ENCODE data around the gene GIMAP7.
A peak's percentile ranks its signal among the peaks of the same experiment; 100 is the strongest.
"Not testable (repeated sequence)": the region's sequence is repeated elsewhere in the genome, so short reads cannot be mapped to it uniquely, and the experiment has no call there.

The GIMAP7 gene

DNA sequence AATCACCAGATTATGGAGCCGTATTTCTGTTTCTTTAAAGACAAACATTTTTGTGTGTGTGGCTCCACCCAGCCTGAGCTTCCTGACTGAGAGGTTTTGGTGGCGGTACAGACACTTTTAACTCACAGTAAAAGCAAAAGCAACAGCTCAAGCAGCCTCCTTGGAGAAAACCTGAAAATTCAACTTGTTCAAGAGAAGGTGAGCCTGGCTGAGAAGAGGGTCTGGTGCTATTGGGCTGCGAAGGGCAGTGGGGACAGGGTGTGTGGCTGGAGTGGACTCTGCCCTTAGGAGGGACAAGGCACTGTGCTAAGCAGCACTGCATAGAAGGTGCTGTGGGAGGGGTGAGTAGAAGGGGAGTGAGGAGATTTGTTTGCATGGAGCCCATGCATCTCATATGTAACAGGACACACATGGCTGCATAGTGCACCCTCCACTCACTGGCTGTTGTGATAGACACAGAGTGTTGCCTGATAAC is at the start of gene GIMAP7:
Gene GIMAP7 (plus strand): TSS at position 125 of the 475 bp plus-strand sequence. CDS start 5,103 bp downstream, outside the sequence.
- DNase-seq, result peak in 1 of 56 donors; percentile 2

DNA sequence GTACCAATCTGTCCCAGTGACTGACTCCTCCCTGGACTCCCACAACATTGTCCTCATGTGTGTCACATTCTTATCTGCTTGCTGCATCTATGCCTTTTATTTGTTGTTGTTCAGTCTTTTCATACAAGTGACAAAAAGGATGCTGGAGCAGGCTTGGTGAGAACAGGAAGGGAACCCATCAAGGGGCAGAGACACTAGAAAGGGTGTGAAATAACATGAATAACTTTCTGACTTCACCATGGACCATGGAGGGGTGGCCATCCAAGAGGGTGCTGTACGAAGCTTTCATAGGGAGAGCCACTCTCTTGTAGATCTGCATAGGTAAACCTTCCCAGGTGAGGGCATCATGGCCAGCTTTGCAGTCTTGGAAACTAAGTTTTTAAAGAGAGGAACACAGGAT is 49.7 kb upstream of the GIMAP7 start:
- DNase-seq, result no peak

DNA sequence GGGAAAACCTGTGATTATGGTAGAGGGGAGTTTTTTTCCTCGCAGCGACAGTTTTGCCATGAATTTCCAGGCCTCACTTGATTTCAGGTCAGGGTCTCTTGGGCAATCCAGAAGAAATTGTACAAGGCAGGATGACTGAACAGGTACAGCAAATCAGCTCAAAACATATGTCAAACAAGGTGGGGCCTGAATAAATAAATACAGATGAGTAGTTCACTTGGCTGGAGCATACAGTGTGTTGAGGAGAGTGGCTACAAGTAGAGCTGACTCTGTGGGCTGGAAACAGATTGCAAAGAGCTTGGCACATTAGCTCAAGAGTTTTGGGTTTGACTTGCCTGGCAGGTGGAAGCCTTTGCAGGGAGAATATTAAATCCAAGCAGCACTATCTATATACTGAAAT is 49.3 kb upstream of the GIMAP7 start:
- no peak for DNase-seq

- no peak for DNase-seq
Observed at GRCh38 chr7:150466477-150466876, 48.2 kb upstream of the GIMAP7 start.

DNA sequence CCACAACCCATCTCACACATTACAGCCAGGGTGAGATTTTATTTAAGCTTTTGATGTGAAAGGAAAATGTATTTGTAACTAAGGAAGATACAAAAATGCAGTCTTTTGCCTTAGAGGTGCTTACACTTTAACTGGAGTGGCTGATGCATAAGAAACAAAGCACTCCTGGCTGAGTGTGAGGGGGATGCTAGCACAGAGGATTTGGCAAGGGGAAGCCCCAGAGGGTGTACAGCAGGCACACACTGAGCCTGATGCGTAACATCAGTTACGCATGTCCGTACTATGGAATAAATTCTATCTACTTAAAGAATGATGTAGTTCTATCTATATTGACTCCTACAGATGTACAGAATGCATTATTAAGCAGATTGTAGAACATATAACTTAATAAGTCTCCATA is 46.4 kb upstream of the GIMAP7 start:
- no peak for DNase-seq

- DNase-seq, result no peak
Observed at GRCh38 chr7:150471886-150472285, 42.8 kb upstream of the GIMAP7 start.

- no peak for DNase-seq
Observed at GRCh38 chr7:150473902-150474301, 40.8 kb upstream of the GIMAP7 start.

DNA sequence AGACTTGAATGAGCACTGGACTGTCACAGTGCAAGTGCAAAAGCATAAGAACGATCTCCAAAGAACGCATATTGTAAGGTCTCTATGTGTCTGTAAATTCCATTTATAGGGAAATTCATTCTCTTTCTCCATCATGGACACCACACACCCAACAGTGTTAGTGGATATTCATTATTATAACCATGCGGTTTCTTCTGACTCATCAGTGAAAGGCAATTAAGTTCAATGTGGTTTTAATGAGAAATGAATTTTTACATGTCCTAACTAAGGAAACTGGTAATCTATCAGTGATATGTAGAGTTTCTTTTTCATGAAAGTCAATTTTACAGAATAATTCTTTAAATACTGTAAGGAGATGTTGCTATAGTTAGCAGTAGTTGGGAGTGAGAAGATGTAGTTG is 38.4 kb upstream of the GIMAP7 start:
- no peak for DNase-seq

GRCh38 chr7:150476819-150477631 is 37.6 kb upstream of the GIMAP7 start:
- DNase-seq, result no peak

DNA sequence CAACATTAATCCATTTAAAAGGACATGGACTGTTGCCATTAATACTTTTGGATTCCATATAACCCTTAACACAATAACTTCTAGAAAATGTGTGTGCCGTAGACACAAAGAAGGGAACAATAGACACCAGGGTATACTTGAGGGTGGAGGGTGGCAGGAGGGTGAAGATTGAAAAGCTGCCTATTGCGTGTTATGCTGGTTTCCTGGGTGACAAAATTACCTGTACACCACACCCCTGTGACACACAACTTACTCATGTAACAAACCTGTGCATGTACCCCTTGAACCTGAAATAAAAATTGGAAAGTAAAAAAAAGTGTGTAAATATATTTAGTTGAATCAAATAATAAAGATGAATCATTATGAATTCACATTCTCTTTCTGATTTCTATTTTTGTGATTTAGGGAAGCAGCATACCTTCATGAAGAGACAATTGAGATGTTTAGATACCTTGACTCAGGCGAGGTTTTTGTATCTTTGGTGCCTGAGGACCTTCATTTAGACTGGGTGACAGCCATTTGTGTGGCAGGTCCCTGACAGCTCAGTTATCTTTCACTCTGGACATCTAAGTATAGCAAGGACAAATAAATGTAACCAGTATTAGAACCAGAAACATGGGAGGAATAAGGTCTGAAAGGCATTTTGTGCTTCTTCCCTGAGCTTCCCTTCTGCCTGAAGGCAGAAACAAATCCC is 35.5 kb upstream of the GIMAP7 start:
- DNase-seq, result no peak

GRCh38 chr7:150481186-150481920 is 33.3 kb upstream of the GIMAP7 start:
- no peak for DNase-seq

DNA sequence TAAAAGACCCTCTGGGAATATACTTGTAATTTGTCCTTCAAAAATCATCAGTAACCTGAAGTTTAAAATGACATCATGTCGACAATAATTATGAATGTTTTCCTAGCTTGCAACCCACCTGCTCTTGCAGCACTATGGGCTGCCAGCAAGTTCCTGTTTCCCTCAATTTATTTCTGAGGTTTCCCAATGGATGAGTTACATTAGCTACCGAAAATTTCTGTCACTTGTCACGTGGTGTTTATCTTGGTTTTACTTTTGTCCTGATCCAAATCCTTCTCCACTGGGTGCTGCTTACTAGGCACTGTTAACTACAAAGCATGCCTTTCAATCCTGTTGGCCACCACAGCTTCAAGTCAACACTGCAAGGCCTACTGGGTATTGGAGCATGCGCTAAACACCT is 32.8 kb upstream of the GIMAP7 start:
- DNase-seq, result no peak

DNA sequence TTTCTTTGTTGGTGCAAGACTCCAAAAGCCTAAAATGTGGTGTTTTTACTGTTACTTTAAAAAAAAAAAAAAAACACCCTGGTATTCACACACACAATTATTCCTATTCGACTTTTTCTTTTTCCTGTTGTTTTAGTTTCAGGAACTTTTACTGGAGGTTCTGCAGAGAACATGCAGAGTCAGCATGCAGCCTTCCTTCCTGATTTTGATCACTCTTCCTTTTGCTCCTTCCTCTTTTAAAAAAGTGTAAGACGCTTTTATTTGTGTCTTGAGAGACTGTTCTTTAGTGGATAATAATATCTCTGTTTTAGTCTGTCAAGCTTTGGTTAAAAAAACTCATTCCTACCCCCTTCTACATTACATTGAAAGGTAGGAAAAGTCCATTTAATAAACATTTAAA is 31.2 kb upstream of the GIMAP7 start:
- peak in 1 of 56 donors; percentile 7 for DNase-seq

DNA sequence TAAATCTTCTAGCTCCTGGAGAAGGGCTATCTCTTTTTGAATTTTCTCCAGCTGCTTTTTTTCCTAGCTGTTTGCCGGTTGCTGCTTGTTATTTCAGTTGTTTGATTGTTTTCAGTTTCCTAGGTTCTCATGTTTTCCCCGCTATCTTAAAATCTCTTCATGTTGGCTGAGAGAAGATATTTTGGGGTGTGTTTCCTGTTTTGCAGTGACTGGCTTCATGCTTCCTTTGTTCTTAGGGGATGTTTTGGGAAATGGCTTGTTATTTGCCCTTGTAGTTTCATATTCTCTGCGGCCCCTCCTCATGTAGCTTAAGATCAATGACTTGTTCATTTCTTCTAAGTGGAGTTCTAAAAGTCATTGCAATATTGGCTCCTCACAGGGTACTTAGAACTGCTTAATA is 30.6 kb upstream of the GIMAP7 start:
- not testable (repeated sequence) for DNase-seq

GRCh38 chr7:150487625-150488024 is 27.0 kb upstream of the GIMAP7 start:
- DNase-seq, result no peak

DNA sequence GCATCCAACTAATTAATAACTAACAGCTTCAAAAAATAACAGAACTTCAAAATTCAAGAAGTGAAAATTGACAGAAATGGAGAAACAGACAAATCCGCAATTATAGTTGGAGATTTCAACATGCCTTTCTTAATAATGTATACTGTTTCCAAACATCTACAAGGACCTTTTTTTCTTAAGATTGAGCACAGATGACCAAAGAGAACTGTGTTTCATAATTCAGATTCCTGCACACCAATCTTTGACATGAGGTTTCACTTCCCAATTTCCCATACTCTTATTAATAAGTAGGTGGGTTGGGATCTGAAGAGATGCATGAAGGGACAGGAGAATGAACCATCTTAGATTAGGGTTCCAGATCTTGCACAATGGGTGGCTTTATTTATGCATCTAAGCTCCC is 24.9 kb upstream of the GIMAP7 start:
- DNase-seq, result no peak

- DNase-seq, result not testable (repeated sequence)
Observed at GRCh38 chr7:150493442-150493841, 21.2 kb upstream of the GIMAP7 start.

- DNase-seq, result no peak
Observed at GRCh38 chr7:150502519-150502918, 12.2 kb upstream of the GIMAP7 start.

DNA sequence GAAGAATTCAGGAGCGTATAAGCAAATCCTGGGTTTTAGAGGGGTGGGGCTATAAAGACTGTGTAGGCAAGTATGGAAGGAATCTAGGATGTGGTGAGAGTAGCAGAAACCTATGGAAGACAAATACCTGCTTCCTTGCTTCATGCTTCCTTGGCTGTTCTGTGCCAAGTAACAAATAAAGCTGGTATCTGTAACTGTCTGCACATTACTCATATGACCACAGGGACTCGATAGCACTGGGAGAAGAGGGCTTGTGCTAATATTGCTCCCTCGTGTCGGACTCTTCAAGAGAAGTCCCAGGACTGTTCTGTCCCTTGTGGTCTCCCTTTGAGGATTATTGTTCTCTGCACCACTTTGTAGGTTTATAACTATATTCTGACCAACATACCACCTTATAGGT is 11.5 kb upstream of the GIMAP7 start:
- DNase-seq, result no peak

GRCh38 chr7:150503581-150503980 is 11.1 kb upstream of the GIMAP7 start:
- no peak for DNase-seq

DNA sequence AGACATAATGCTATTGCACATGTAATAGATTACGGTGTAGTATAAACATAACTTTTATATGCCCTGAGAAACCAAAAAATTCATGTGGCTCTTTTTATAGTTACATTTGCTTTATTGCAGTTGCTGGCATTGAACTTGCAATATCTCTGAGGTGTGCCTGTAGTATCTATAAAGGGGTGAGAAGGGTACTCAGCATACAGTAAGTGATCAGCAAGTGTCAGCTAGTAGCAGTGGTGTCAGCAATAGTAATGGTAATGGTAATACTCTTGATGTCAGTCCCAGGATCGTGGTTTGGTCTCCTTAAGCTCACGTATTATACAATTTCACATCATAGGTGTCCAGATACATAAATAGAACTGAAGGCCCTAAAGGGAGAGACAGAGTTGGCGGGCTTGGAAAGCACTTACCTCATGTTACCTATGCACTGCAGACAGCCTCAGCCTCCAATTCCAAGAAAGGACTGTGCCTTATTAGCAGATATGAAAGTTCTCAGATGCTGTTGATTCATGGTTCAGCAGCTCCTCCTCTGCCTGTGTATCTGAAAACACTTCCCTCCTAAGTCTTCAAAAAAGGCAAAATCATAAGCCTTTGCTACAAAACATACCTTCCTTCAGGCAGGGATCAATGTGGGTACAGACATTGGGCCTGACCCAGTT is 6.6 kb upstream of the GIMAP7 start:
- DNase-seq, result no peak

DNA sequence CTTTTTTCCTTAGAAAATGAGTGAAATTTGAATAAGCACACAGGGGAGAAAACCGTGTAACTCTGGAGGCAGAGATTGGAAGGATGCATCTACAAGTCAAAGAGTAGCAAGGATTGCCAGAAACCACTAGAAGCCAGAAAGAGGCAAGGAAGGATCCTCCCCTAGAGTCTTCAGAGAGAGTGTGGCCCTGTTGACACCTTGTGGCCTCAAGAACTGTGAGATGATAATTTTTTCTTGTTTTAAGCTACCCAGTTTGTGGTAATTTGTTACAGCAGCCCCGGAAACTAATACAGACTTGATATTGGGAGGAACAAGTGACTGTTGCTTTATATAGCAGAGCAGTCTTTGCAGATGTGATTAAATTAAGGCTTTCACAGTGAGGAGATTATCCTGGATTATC is 3.6 kb upstream of the GIMAP7 start:
- DNase-seq, result no peak
